Ishikawa (cell line): Measurements from ENCODE around the gene TMEM181.

ENCODE experiments used
- CEBPB ChIP-seq: IDR thresholded peaks from 2 replicates; pipeline ENCODE4 v1.6.1; 2012
- CREB1 ChIP-seq: IDR thresholded peaks from 2 replicates; pipeline ENCODE4 v1.6.1; 2012; ENCODE audit warnings: low read depth
- EGR1 ChIP-seq: IDR thresholded peaks from 2 replicates; pipeline ENCODE4 v1.6.1; 2012
- EP300 ChIP-seq: IDR thresholded peaks from 2 replicates; pipeline ENCODE4 v1.6.1; 2012; ENCODE audit warnings: borderline replicate concordance
- FOXM1 ChIP-seq: IDR thresholded peaks from 2 replicates; pipeline ENCODE4 v1.6.1; 2012; ENCODE audit warnings: low read depth, borderline replicate concordance
- NFIC ChIP-seq: IDR thresholded peaks from 2 replicates; pipeline ENCODE4 v1.6.1; 2012
- RAD21 ChIP-seq: IDR thresholded peaks from 2 replicates; pipeline ENCODE4 v1.6.1; 2012; ENCODE audit warnings: low read depth
- TAF1 ChIP-seq: IDR thresholded peaks from 2 replicates; pipeline ENCODE4 v1.6.1; 2012; ENCODE audit warnings: low read depth, mild to moderate bottlenecking
- TCF12 ChIP-seq: IDR thresholded peaks from 2 replicates; pipeline ENCODE4 v1.6.1; 2012; ENCODE audit warnings: low read depth
- TEAD4 ChIP-seq: IDR thresholded peaks from 2 replicates; pipeline ENCODE4 v1.6.1; 2012
- YY1 ChIP-seq: IDR thresholded peaks from 2 replicates; pipeline ENCODE4 v1.6.1; 2012; ENCODE audit warnings: low read depth
- ZBTB7A ChIP-seq: IDR thresholded peaks from 2 replicates; pipeline ENCODE4 v1.6.1; 2012; ENCODE audit warnings: low read depth
- TF ChIP-seq, protein P1 (sequence below): IDR thresholded peaks from 2 replicates; pipeline ENCODE4 v1.6.1; 2012; ENCODE audit warnings: low read depth, mild to moderate bottlenecking
- TF ChIP-seq, protein P2 (sequence below): IDR thresholded peaks from 2 replicates; pipeline ENCODE4 v1.6.1; 2012
- TF ChIP-seq, protein P3 (sequence below): IDR thresholded peaks from 2 replicates; pipeline ENCODE4 v1.6.1; 2012

TMEM181 gene

DNA sequence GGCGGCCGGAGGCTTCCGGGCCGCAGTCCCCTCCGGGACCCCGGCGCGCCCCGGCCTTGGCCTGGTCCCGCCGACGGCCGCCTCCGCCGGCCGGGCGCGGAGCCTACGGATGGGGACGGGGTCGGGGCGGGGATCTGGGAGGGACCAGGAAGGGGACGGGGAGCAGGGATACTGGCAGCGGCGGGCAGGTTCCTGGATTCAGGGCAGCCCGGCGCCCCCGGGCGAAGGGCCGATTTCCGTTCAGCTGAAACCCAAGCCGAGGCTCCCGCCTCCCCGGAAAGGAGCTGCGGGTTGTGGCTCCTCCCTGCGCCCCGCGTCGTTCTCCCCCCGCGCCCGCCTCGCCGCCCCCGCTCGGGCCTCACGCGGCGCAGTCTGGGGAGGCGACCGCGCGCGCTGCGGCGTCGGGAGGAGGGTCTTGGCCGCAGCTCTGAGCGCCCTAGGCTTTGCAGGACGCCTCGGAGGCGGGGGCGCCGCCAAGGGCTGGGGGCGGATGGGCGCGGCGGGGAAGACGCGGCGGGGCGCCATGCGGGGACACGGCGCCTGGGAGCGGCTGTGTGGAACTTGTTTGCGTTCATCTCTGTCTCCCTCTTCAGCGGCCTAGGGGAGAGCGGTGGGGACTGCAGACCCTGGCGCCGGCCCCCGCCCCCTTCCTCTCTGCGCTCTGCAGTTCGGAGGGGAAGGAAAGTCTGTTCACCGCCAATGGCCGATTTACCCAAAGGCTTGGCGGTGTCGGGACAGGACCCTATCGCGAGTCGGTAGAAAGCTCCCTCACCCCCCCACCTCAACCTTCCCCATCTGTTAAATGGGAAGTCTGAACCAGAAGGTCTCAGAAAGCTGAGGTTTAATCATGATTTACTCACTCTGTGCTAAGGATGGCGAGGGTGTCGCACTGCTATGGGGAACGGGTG, 22.7 kb upstream of the TMEM181 start:
- no peak for TF ChIP-seq EP300
- TF ChIP-seq TCF12: 0 out of 2 replicates have a peak, but pooled peaks have one; percentile 9
- 0 out of 2 replicates have a peak, but pooled peaks have one; percentile 21 for TF ChIP-seq ZBTB7A
- no peak for TF ChIP-seq CREB1
- TF ChIP-seq NFIC: no peak
- peak; percentile 95 for TF ChIP-seq EGR1
- TF ChIP-seq TAF1: no peak
- TF ChIP-seq FOXM1: no peak
- TF ChIP-seq YY1: no peak
- TF ChIP-seq TEAD4: no peak
- TF ChIP-seq, protein P1, sequence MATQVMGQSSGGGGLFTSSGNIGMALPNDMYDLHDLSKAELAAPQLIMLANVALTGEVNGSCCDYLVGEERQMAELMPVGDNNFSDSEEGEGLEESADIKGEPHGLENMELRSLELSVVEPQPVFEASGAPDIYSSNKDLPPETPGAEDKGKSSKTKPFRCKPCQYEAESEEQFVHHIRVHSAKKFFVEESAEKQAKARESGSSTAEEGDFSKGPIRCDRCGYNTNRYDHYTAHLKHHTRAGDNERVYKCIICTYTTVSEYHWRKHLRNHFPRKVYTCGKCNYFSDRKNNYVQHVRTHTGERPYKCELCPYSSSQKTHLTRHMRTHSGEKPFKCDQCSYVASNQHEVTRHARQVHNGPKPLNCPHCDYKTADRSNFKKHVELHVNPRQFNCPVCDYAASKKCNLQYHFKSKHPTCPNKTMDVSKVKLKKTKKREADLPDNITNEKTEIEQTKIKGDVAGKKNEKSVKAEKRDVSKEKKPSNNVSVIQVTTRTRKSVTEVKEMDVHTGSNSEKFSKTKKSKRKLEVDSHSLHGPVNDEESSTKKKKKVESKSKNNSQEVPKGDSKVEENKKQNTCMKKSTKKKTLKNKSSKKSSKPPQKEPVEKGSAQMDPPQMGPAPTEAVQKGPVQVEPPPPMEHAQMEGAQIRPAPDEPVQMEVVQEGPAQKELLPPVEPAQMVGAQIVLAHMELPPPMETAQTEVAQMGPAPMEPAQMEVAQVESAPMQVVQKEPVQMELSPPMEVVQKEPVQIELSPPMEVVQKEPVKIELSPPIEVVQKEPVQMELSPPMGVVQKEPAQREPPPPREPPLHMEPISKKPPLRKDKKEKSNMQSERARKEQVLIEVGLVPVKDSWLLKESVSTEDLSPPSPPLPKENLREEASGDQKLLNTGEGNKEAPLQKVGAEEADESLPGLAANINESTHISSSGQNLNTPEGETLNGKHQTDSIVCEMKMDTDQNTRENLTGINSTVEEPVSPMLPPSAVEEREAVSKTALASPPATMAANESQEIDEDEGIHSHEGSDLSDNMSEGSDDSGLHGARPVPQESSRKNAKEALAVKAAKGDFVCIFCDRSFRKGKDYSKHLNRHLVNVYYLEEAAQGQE: no peak
- no peak for TF ChIP-seq CEBPB
- TF ChIP-seq, protein P2, sequence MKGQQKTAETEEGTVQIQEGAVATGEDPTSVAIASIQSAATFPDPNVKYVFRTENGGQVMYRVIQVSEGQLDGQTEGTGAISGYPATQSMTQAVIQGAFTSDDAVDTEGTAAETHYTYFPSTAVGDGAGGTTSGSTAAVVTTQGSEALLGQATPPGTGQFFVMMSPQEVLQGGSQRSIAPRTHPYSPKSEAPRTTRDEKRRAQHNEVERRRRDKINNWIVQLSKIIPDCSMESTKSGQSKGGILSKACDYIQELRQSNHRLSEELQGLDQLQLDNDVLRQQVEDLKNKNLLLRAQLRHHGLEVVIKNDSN: no peak
- TF ChIP-seq, protein P3, sequence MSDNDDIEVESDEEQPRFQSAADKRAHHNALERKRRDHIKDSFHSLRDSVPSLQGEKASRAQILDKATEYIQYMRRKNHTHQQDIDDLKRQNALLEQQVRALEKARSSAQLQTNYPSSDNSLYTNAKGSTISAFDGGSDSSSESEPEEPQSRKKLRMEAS: peak; percentile 30; the same call in 1 of the 2 replicates
- TF ChIP-seq RAD21: no peak

DNA sequence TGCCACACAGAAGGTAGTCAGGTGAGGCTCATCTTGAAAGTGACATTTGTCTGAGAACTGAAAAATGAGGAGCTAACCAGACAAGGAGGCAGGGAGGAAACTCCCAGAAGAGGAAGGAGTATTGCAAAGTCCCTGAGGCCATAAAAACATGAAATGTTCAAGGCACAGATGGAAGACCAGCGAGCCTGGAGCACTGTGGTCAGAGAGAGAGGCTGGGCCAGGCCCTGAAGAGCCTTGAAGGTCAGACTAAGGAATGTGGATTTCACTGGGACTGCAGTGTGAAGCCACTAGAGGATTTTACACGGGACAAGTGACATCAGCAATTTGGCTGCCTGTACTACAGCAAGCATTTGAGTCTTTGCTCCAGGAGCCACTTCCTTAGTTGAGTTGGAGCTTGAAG, 21.1 kb upstream of the TMEM181 start:
- TF ChIP-seq, protein P3: no peak
- TF ChIP-seq TEAD4 (no peak), EP300 (no peak), FOXM1 (no peak)
- TF ChIP-seq, protein P2: no peak

DNA sequence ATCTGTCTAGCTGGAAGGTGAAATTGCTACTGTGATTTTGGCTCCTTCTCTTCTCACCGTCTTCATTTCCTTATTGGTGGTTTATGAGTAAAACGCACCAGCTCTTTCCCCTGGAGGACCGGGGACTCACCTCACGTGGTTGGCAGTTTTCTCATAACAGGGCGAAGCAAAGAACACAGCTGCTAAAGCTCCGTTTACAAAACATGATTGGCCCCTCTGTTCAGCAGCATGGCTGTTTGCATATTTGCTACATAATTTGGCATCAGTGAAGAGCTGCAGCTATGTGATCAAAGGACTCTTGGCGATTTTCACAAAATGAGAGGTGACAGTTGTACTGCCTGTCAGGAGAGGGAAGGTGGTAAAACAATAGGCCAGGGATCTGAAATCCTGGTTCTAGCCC, 20.5 kb upstream of the TMEM181 start:
- TF ChIP-seq EP300 (no peak), YY1 (no peak), FOXM1 (no peak), TEAD4 (no peak), TCF12 (no peak), EGR1 (no peak), CREB1 (no peak), TAF1 (no peak), ZBTB7A (no peak)
- TF ChIP-seq, protein P3: no peak
- TF ChIP-seq, protein P2: no peak
- TF ChIP-seq, protein P1: no peak

DNA sequence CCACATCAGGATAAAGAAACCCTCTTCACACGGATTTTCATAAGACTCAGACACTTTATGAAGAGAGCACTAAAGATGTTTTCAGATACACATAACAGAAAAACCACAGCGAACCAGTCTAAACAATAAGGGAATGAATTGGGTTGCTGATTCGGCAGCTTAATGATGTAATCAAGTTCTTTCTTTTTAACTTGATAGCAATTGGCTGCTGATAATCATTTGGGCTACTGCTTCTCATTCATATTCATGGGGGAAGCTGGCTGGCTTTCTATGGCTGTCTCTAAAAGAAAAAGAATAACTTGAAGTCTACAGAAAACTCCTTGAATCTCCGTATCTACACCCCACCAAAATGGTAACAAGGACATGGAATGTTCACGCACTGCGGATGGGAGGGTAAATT, 20.0 kb upstream of the TMEM181 start:
- no peak for TF ChIP-seq TCF12
- no peak for TF ChIP-seq TEAD4
- no peak for TF ChIP-seq RAD21
- TF ChIP-seq, protein P2: no peak
- TF ChIP-seq, protein P1: no peak
